GM12878 (cell line): Measurements from ENCODE around the gene GFOD2. TPM values are rescaled to one million over a fixed set of nuclear protein-coding genes. Genes with fewer than 3 reads are reported as not detected.
A peak's percentile ranks its signal among the peaks of the same experiment; 100 is the strongest.

Experiments
- BACH1 ChIP-seq: fragments of 450-650 bp; IDR thresholded peaks from 2 replicates; pipeline ENCODE4 v1.6.1; 2017; ENCODE audit warnings: mild to moderate bottlenecking, borderline replicate concordance
- BMI1 ChIP-seq: fragments of 450-650 bp; IDR thresholded peaks from 2 replicates; pipeline ENCODE4 v1.6.1; 2016; ENCODE audit warnings: mild to moderate bottlenecking, moderate library complexity, borderline replicate concordance
- CBX5 ChIP-seq: sonication (generic); IDR thresholded peaks from 2 replicates; pipeline ENCODE4 v1.6.1; 2016; ENCODE audit warnings: low read depth, moderate library complexity, mild to moderate bottlenecking, inconsistent platforms
- CUX1 ChIP-seq: IDR thresholded peaks from 2 replicates; pipeline ENCODE4 v1.6.1; 2012; ENCODE audit warnings: improper control_type of control experiment, low read depth, low read length; ENCODE audit not compliant: insufficient replicate concordance
- E2F8 ChIP-seq: fragments of 450-650 bp; IDR thresholded peaks from 2 replicates; pipeline ENCODE4 v1.6.1; 2018; ENCODE audit warnings: mild to moderate bottlenecking, low read depth, moderate library complexity; ENCODE audit not compliant: partially characterized antibody
- ETV6 ChIP-seq, 2 experiments: fragments of 450-650 bp in 1 of 2; IDR thresholded peaks in 1 of 2; conservative IDR thresholded peaks in 1 of 2; 2 replicates each; pipeline ENCODE4 v1.6.1; 2014; ENCODE audit warnings: antibody characterized with exemption in 1 of 2, borderline replicate concordance in 1 of 2, low read depth in 1 of 2, mild to moderate bottlenecking in 1 of 2, moderate library complexity in 1 of 2
- KDM1A ChIP-seq: fragments of 200-600 bp; sonication (generic); IDR thresholded peaks from 2 replicates; pipeline ENCODE4 v1.6.1; 2016; ENCODE audit warnings: borderline replicate concordance
- KLF5 ChIP-seq: fragments of 450-650 bp; IDR thresholded peaks from 2 replicates; pipeline ENCODE4 v1.6.1; 2014; ENCODE audit warnings: mild to moderate bottlenecking; ENCODE audit not compliant: partially characterized antibody
- MEF2B ChIP-seq: fragments of 450-650 bp; IDR thresholded peaks from 2 replicates; pipeline ENCODE4 v1.6.1; 2018; ENCODE audit warnings: mild to moderate bottlenecking, moderate library complexity; ENCODE audit not compliant: partially characterized antibody, poor library complexity, severe bottlenecking
- MTA2 ChIP-seq: fragments of 450-650 bp; IDR thresholded peaks from 2 replicates; pipeline ENCODE4 v1.6.1; 2016; ENCODE audit warnings: low read depth, mild to moderate bottlenecking, moderate library complexity
- MYC ChIP-seq: IDR thresholded peaks from 2 replicates; pipeline ENCODE4 v1.6.1; 2011; ENCODE audit warnings: mild to moderate bottlenecking, low read length, moderate library complexity, inconsistent platforms; ENCODE audit not compliant: insufficient read depth, insufficient replicate concordance, insufficient read length, severe bottlenecking
- PML ChIP-seq: IDR thresholded peaks from 2 replicates; pipeline ENCODE4 v1.6.1; 2012; ENCODE audit warnings: low read length, inconsistent platforms
- RELB ChIP-seq: fragments of 450-650 bp; IDR thresholded peaks from 2 replicates; pipeline ENCODE4 v1.6.1; 2017; ENCODE audit warnings: low read depth, mild to moderate bottlenecking, moderate library complexity
- ZBTB4 ChIP-seq: fragments of 450-650 bp; formaldehyde crosslinking; IDR thresholded peaks from 2 replicates; pipeline ENCODE4 v1.4.0; 2022; ENCODE audit warnings: mild to moderate bottlenecking, moderate library complexity
- ZNF274 ChIP-seq: IDR thresholded peaks from one replicate; pipeline ENCODE4 v1.8.0; 2011; ENCODE audit not compliant: insufficient read length, insufficient read depth
- polyA plus RNA-seq, 11 experiments: library from polyadenylated mRNA; depleted of rRNA in 4 of 11; unstranded in 6 of 11; stranded (reverse) in 5 of 11; fragments of >200 nt; fragmentation: Nextera tagmentation in 4 of 11; fragmentation: Illumina TruSeq in 1 of 11; extraction: Ambion mirVana in 4 of 11; extraction: Trizol in 1 of 11; gene quantifications; 1 replicate in 1 of 11; 2 replicates in 10 of 11; pipeline versions ENCODE4 v1.2.1 to v1.2.3, GENCODE V29; 2011 to 2016; ENCODE audit warnings: inconsistent platforms in 2 of 11, missing spikeins in 2 of 11, low read depth in 1 of 11
- total RNA-seq, 4 experiments: library from RNA; depleted of rRNA in 3 of 4; stranded (reverse); fragments of >200 nt in 3 of 4; fragmentation: Illumina TruSeq in 1 of 4; extraction: Trizol in 1 of 4; gene quantifications; 2 replicates each; pipeline versions ENCODE4 v1.2.1 to v1.2.3, GENCODE V29; 2013 to 2021

GFOD2 gene
- total and polyA plus RNA-seq, 10 of the 15 experiments (the other 5 are each of a cell fraction or from before 2014, with no cell fraction given) = 2.0 to 15.9 (median 12.0) TPM

GRCh38 chr16:67660564-67661028, 58.5 kb downstream of the GFOD2 start, which contains the start of gene PARD6A (continued):
- no peak for TF ChIP-seq CUX1
- TF ChIP-seq ZNF274 = no peak
- TF ChIP-seq ZBTB4 (CRISPR knock-in tag) = no peak
- TF ChIP-seq KDM1A = no peak
- TF ChIP-seq KLF5 = peak; percentile 41
- TF ChIP-seq PML = no peak
- no peak for TF ChIP-seq E2F8
- TF ChIP-seq ETV6 (conservative IDR thresholded peaks at IDR 0.05 in 1 of 2, IDR thresholded peaks at IDR 0.05 in 1 of 2; ENCODE audit: borderline replicate concordance in 1 of 2, low read depth in 1 of 2) = no peak
- peak; percentile 15 for TF ChIP-seq MEF2B
- peak; percentile 54; the same call in 1 of the 2 replicates for TF ChIP-seq RELB
- TF ChIP-seq MYC = peak; percentile 13
- peak; percentile 75; the same call in 1 of the 2 replicates for TF ChIP-seq BMI1
- no peak for TF ChIP-seq CBX5
- TF ChIP-seq MTA2 = peak; percentile 41; the same call in 1 of the 2 replicates
- TF ChIP-seq BACH1 = peak; percentile 13; the same call in 1 of the 2 replicates
